Measurements from ENCODE around the gene PCSK9.

- TF ChIP-seq, protein P1, sequence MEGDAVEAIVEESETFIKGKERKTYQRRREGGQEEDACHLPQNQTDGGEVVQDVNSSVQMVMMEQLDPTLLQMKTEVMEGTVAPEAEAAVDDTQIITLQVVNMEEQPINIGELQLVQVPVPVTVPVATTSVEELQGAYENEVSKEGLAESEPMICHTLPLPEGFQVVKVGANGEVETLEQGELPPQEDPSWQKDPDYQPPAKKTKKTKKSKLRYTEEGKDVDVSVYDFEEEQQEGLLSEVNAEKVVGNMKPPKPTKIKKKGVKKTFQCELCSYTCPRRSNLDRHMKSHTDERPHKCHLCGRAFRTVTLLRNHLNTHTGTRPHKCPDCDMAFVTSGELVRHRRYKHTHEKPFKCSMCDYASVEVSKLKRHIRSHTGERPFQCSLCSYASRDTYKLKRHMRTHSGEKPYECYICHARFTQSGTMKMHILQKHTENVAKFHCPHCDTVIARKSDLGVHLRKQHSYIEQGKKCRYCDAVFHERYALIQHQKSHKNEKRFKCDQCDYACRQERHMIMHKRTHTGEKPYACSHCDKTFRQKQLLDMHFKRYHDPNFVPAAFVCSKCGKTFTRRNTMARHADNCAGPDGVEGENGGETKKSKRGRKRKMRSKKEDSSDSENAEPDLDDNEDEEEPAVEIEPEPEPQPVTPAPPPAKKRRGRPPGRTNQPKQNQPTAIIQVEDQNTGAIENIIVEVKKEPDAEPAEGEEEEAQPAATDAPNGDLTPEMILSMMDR (IDR thresholded peaks at IDR 0.05): no peak
- no peak for TF ChIP-seq POLR2A (IDR thresholded peaks at IDR 0.05)
Measured at GRCh38 chr1:55033265-55033614, 6.1 kb upstream of the PCSK9 start.
